Fibroblast of lung (primary cell): Measurements from ENCODE around the gene CSF1R.

Experiments
- CTCF ChIP-seq, 2 donors: IDR thresholded peaks in 1 of 2; conservative IDR thresholded peaks in 1 of 2; 1 replicate in 1 of 2; 2 replicates in 1 of 2; pipeline ENCODE4 v1.5.1; 2011 to 2012; ENCODE audit warnings: low read length in 2 of 2, control low read depth in 1 of 2, inconsistent platforms in 1 of 2, low read depth in 1 of 2, mild to moderate bottlenecking in 1 of 2
- EZH2 ChIP-seq: IDR thresholded peaks from 2 replicates; pipeline ENCODE4 v1.5.1; 2012; ENCODE audit warnings: low read length, control low read depth, mild to moderate bottlenecking; ENCODE audit errors: missing control alignments

GRCh38 chr5:150085191-150085912, 1.0 kb downstream of the CSF1R start:
- TF ChIP-seq CTCF (conservative IDR thresholded peaks at IDR 0.05 in 1 of 2, IDR thresholded peaks at IDR 0.05 in 1 of 2; ENCODE audit: low read depth in 1 of 2, low read length in 2 of 2) (no peak), EZH2 (no peak)
